HepG2 (cell line): Measurements from ENCODE around the gene PLCG2. TPM values are rescaled to one million over a fixed set of nuclear protein-coding genes. Genes with fewer than 3 reads are reported as not detected.
A peak's percentile ranks its signal among the peaks of the same experiment; 100 is the strongest.

ENCODE experiments used
- EZH2 ChIP-seq: conservative IDR thresholded peaks from 2 replicates; pipeline ENCODE4 v1.6.1; 2012; ENCODE audit warnings: mild to moderate bottlenecking, low read depth, low read length, moderate library complexity
- HNF1B ChIP-seq: sonication (generic); formaldehyde crosslinking; IDR thresholded peaks from 2 replicates; pipeline ENCODE4 v1.5.1; 2020; ENCODE audit warnings: mild to moderate bottlenecking, moderate library complexity, missing genetic modification reagents
- MAFF ChIP-seq: IDR thresholded peaks from 2 replicates; pipeline ENCODE4 v1.6.1; 2011; ENCODE audit warnings: low read depth, low read length, improper control_type of control experiment
- MYPOP ChIP-seq: sonication (generic); formaldehyde crosslinking; IDR thresholded peaks from 2 replicates; pipeline ENCODE4 v1.8.1; 2023; ENCODE audit warnings: mild to moderate bottlenecking, moderate library complexity, missing genetic modification reagents
- REPIN1 ChIP-seq: sonication (generic); formaldehyde crosslinking; IDR thresholded peaks from 2 replicates; pipeline ENCODE4 v1.8.0; 2022; ENCODE audit warnings: missing genetic modification reagents, low read depth, mild to moderate bottlenecking, borderline replicate concordance
- SPEN ChIP-seq: sonication (generic); formaldehyde crosslinking; IDR thresholded peaks from 2 replicates; pipeline ENCODE4 v1.5.1; 2020; ENCODE audit warnings: low read depth, mild to moderate bottlenecking, missing genetic modification reagents
- ZNF33A ChIP-seq: sonication (generic); formaldehyde crosslinking; IDR thresholded peaks from 2 replicates; pipeline ENCODE4 v1.5.1; 2020; ENCODE audit warnings: missing genetic modification reagents, mild to moderate bottlenecking, moderate library complexity, borderline replicate concordance
- ZNF503 ChIP-seq: sonication (generic); formaldehyde crosslinking; IDR thresholded peaks from 2 replicates; pipeline ENCODE4 v1.4.0; 2020; ENCODE audit warnings: missing genetic modification reagents
- ZNF558 ChIP-seq: sonication (generic); formaldehyde crosslinking; IDR thresholded peaks from 2 replicates; pipeline ENCODE4 v1.9.0; 2022; ENCODE audit warnings: mild to moderate bottlenecking, missing genetic modification reagents, borderline replicate concordance
- ZNF605 ChIP-seq: sonication (generic); formaldehyde crosslinking; IDR thresholded peaks from 2 replicates; pipeline ENCODE4 v1.8.0; 2022; ENCODE audit warnings: mild to moderate bottlenecking, missing genetic modification reagents
- ZNF687 ChIP-seq: sonication (generic); formaldehyde crosslinking; IDR thresholded peaks from 2 replicates; pipeline ENCODE4 v1.5.1; 2020; ENCODE audit warnings: mild to moderate bottlenecking, missing genetic modification reagents, moderate library complexity
- ZNF740 ChIP-seq: sonication (generic); formaldehyde crosslinking; IDR thresholded peaks from 2 replicates; pipeline ENCODE4 v1.4.0; 2020; ENCODE audit warnings: missing genetic modification reagents
- ZXDC ChIP-seq: sonication (generic); formaldehyde crosslinking; IDR thresholded peaks from 2 replicates; pipeline ENCODE4 v1.5.0; 2020; ENCODE audit warnings: mild to moderate bottlenecking, missing genetic modification reagents
- polyA plus RNA-seq, 8 experiments: library from polyadenylated mRNA; depleted of rRNA in 3 of 8; stranded (reverse) in 7 of 8; unstranded in 1 of 8; fragments of >200 nt; fragmentation: Illumina TruSeq in 4 of 8; extraction: Trizol in 4 of 8; gene quantifications; 2 replicates each; pipeline versions ENCODE4 v1.2.1 to v1.2.3, GENCODE V29; 2011 to 2016; ENCODE audit warnings: low read depth in 4 of 8, missing spikeins in 1 of 8, mixed read lengths in 1 of 8; ENCODE audit not compliant: insufficient read depth in 1 of 8
- total RNA-seq, 5 experiments: library from RNA; depleted of rRNA; stranded (reverse); fragments of >200 nt; fragmentation: Illumina TruSeq; extraction: Trizol; gene quantifications; 2 replicates each; pipeline ENCODE4 v1.2.3, GENCODE V29; 2016; ENCODE audit warnings: low read depth in 1 of 5

Gene PLCG2
- total and polyA plus RNA-seq, 2 of the 13 experiments (the other 11 are each of a cell fraction or from before 2014, with no cell fraction given) = 0.13 to 0.18 TPM

GRCh38 chr16:81745704-81746558, 33.2 kb upstream of the PLCG2 start (continued):
- TF ChIP-seq MYPOP (CRISPR knock-in tag) (0 out of 2 replicates have a peak, but pooled peaks have one; percentile 17), REPIN1 (CRISPR knock-in tag) (no peak), ZNF503 (CRISPR knock-in tag) (peak; percentile 36; the same call in 1 of the 2 replicates), EZH2 (no peak), ZXDC (CRISPR knock-in tag) (peak; percentile 63; the same call in 1 of the 2 replicates), ZNF687 (CRISPR knock-in tag) (peak; percentile 78), ZNF605 (CRISPR knock-in tag) (peak; percentile 73; the same call in 1 of the 2 replicates), HNF1B (CRISPR knock-in tag) (peak; percentile 74), SPEN (CRISPR knock-in tag) (peak; percentile 56; the same call in 1 of the 2 replicates), ZNF558 (CRISPR knock-in tag) (no peak), ZNF740 (CRISPR knock-in tag) (no peak), ZNF33A (CRISPR knock-in tag) (peak; percentile 29; the same call in 1 of the 2 replicates), MAFF (no peak)
